Calu3 (cell line): ENCODE data around the gene SLC1A2. TPM values are rescaled to one million over a fixed set of nuclear protein-coding genes. Genes with fewer than 3 reads are reported as not detected.

Experiments used
- BruUV-seq: library from RNA; stranded (reverse); fragments of 400-500 nt; replicated peaks from 2 replicates; lab custom pipeline; 2021; lab: Mats Ljungman, UMichigan
- CTCF ChIA-PET: fragments of 300-600 bp; sonication (Branson Sonifier 250); formaldehyde crosslinking; loops from one replicate; lab custom pipeline; 2022; ENCODE audit warnings: antibody characterized with exemption; lab: Charles Lee
- DNase-seq: peaks from one replicate; pipeline ENCODE4 v3.0.0; 2022
- H3K27ac Mint-ChIP-seq: one replicate; pipeline ENCODE4 v1.8.0; 2022; ENCODE audit warnings: mixed read lengths; ENCODE audit not compliant: unreplicated experiment
- H3K27me3 Mint-ChIP-seq: one replicate; pipeline ENCODE4 v1.8.0; 2022; ENCODE audit warnings: mixed read lengths; ENCODE audit not compliant: unreplicated experiment
- H3K36me3 Mint-ChIP-seq: one replicate; pipeline ENCODE4 v1.8.0; 2022; ENCODE audit warnings: mild to moderate bottlenecking, moderate library complexity, mixed read lengths; ENCODE audit not compliant: insufficient read depth, unreplicated experiment
- H3K4me1 Mint-ChIP-seq: one replicate; pipeline ENCODE4 v1.8.0; 2022; ENCODE audit warnings: mild to moderate bottlenecking, low read depth, mixed read lengths; ENCODE audit not compliant: unreplicated experiment
- H3K4me3 Mint-ChIP-seq: one replicate; pipeline ENCODE4 v1.8.0; 2022; ENCODE audit warnings: mild to moderate bottlenecking, low read depth, moderate library complexity, mixed read lengths; ENCODE audit not compliant: unreplicated experiment
- H3K9me3 Mint-ChIP-seq: one replicate; pipeline ENCODE4 v1.8.0; 2022; ENCODE audit warnings: low read depth, mixed read lengths; ENCODE audit not compliant: unreplicated experiment
- intact Hi-C: fragments of 100-400 bp; cut with micrococcal nuclease; formaldehyde crosslinking; loops from one replicate; pipeline ENCODE4 v1.10.0; 2022; ENCODE audit not compliant: unreplicated experiment
- total RNA-seq: library from RNA; stranded (reverse); gene quantifications from 2 replicates; pipeline ENCODE4 v1.2.3, GENCODE V29; 2022
- TF ChIP-seq, protein P1 (sequence below): fragments of 200-600 bp; IDR thresholded peaks from one replicate; pipeline ENCODE4 v1.8.0; 2022; ENCODE audit warnings: antibody characterized with exemption; ENCODE audit not compliant: unreplicated experiment

SLC1A2 gene
- total RNA-seq, 1 experiment from 2014 or later = 0.40 TPM

DNA sequence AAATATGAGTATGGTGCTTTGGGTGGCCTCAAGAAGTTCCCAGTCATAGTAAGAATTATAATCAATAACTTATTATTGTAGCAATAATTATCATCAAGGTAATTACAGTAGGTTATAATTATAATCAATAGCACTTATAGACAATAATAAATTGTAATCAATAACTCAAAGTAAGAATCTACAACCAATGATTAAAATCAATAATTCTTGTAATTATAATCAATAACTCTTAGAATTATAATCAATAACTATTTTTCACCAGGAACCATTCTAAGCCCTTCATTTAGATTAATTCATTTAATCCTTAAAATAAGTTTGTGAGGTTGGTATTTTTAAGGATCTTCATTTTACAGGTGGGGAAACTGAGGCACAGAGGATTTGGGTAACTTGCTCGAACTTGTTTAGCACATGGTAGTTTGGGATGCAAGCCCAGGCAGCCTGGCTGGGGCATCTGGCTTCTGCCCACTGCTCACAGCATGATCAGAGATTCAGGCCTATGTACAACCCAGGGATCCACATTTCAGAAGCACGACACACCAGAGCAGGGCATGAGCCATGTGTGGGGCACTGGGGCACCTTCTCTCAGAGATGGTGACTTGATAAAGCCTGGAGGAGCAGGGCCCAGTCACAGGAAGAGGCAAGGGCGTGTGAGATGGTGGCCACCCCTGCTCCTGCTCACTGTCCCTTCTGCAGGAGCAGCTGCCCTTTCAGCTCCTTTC, 46.6 kb downstream of the SLC1A2 start:
- intact Hi-C loops = no loop called here
- H3K4me1 Mint-ChIP-seq = peaks cover 20% of the 10 kb centered on the region
- DNase-seq = no peak
- H3K27me3 Mint-ChIP-seq = no peaks in the 10 kb centered on the region
- H3K27ac Mint-ChIP-seq = peak overlapping the region; percentile 60
- CTCF ChIA-PET = interaction anchor here (1.5 kb wide), 1 partner anchor 97 kb away, joined by 7 read pairs; no protein-coding TSS in a partner anchor
- no peak overlapping the region for H3K4me3 Mint-ChIP-seq
- H3K9me3 Mint-ChIP-seq = no peaks in the 10 kb centered on the region
- no TSS peak for BruUV-seq
- TF ChIP-seq, protein P1, sequence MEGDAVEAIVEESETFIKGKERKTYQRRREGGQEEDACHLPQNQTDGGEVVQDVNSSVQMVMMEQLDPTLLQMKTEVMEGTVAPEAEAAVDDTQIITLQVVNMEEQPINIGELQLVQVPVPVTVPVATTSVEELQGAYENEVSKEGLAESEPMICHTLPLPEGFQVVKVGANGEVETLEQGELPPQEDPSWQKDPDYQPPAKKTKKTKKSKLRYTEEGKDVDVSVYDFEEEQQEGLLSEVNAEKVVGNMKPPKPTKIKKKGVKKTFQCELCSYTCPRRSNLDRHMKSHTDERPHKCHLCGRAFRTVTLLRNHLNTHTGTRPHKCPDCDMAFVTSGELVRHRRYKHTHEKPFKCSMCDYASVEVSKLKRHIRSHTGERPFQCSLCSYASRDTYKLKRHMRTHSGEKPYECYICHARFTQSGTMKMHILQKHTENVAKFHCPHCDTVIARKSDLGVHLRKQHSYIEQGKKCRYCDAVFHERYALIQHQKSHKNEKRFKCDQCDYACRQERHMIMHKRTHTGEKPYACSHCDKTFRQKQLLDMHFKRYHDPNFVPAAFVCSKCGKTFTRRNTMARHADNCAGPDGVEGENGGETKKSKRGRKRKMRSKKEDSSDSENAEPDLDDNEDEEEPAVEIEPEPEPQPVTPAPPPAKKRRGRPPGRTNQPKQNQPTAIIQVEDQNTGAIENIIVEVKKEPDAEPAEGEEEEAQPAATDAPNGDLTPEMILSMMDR = no peak
- H3K36me3 Mint-ChIP-seq = no peaks in the 10 kb centered on the region

DNA sequence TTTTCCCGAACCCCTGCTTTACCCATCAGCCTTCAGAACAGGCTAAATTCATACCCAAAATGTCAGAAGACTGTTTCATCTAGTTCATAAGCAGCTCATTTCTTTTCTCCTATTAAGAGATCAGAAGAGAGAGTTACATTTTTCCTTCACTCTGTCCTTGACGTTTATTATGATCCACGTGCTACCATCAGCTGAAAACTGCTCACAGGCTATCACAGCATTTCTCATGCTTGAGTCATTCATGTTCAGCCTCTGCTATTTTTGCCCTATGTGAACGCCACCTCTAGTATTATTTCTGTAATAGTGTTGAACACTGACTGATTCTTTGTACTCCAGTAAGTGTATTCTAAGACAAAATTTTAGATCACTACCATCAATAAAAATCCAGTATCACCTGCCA, 51.9 kb downstream of the SLC1A2 start:
- TF ChIP-seq, protein P1 = no peak
- DNase-seq = no peak
- no peak overlapping the region for H3K27ac Mint-ChIP-seq
- CTCF ChIA-PET = no interaction called here
- peaks cover 3% of the 10 kb centered on the region for H3K9me3 Mint-ChIP-seq
- no TSS peak for BruUV-seq
- no peaks in the 10 kb centered on the region for H3K27me3 Mint-ChIP-seq
- H3K36me3 Mint-ChIP-seq = no peaks in the 10 kb centered on the region
- H3K4me3 Mint-ChIP-seq = no peak overlapping the region
- H3K4me1 Mint-ChIP-seq = peaks cover 16% of the 10 kb centered on the region
- intact Hi-C loops = no loop called here

DNA sequence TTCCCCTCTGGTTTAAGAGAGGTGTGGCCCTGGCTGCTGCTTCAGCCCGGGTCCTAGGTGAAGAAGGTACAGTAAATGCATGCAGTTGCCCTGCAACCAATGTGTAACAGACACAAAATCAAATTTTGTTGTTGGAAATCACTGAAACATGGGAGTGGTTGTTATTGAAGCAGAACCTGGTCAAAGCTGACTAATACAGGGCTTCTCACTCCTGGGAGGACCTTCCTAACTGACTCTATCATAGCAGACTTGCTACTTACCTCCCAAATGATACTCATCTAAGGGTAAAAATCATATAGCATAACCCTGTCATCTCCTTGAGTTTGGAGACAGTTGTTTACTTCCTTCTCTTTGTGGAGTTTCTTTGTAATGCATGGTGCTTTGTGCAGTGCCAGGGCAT, 52.6 kb downstream of the SLC1A2 start:
- intact Hi-C loops = no loop called here
- H3K9me3 Mint-ChIP-seq = peaks cover 3% of the 10 kb centered on the region
- no peak overlapping the region for H3K4me3 Mint-ChIP-seq
- no peak for DNase-seq
- CTCF ChIA-PET = no interaction called here
- TF ChIP-seq, protein P1 = no peak
- H3K27me3 Mint-ChIP-seq = no peaks in the 10 kb centered on the region
- no peak overlapping the region for H3K27ac Mint-ChIP-seq
- peaks cover 16% of the 10 kb centered on the region for H3K4me1 Mint-ChIP-seq
- no TSS peak for BruUV-seq
- H3K36me3 Mint-ChIP-seq = no peaks in the 10 kb centered on the region

DNA sequence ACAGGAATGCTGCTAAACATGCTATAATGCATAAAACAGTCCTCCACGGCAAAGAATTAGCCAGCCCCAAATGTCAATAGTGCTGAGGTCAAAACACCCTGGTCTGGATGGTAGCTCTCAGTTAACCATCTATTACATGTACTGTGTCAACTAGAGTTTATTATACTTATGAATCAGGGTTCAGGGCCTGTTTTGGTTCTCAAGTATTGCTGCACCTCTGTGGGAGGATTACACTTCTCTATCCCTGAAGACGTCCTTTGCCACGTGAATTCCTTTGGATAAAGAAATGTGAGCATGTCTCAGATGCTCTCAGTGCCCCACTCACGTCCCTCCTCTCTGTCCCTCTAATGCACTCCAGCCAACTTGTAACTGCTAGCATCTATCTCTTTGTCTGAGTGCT, 53.4 kb downstream of the SLC1A2 start:
- intact Hi-C loops = no loop called here
- peaks cover 3% of the 10 kb centered on the region for H3K9me3 Mint-ChIP-seq
- no peaks in the 10 kb centered on the region for H3K36me3 Mint-ChIP-seq
- H3K4me1 Mint-ChIP-seq = peaks cover 16% of the 10 kb centered on the region
- no peak overlapping the region for H3K4me3 Mint-ChIP-seq
- no peak for DNase-seq
- CTCF ChIA-PET = no interaction called here
- TF ChIP-seq, protein P1 = no peak
- BruUV-seq = no TSS peak
- no peak overlapping the region for H3K27ac Mint-ChIP-seq
- H3K27me3 Mint-ChIP-seq = no peaks in the 10 kb centered on the region
